Heart left ventricle (tissue), 13 donors: Measurements from ENCODE around the gene ASIC2.

Experiments
- POLR2A ChIP-seq, 2 donors: fragments of 450-650 bp; IDR thresholded peaks; one replicate each; pipeline ENCODE4 v1.6.1; 2017; ENCODE audit warnings: antibody characterized with exemption in 2 of 2, mild to moderate bottlenecking in 2 of 2, moderate library complexity in 2 of 2
- TF ChIP-seq, protein P1 (sequence below), 12 donors: fragments of 200-600 bp; sonication (generic) in 4 of 12; IDR thresholded peaks; one replicate each; pipeline versions ENCODE4 v1.5.0 to v1.8.0; 2018 to 2022; ENCODE audit warnings: antibody characterized with exemption in 12 of 12, mild to moderate bottlenecking in 5 of 12
- donor health status: ischemic (EF 13 %, LVEDD 7.1; RV severe dilation, severe dysfunction).
- donor health status: DM: no; HTN: yes; CAD: no.
- donor health status: DM: no; HTN: no; CAD: no.
- donor health status: ischemic (EF 25% LVEDD 6.9; RV normal size, moderate dysfunction).
- donor health status: ischemic (EF 25% LVEDD 5.7; RV mildly dilated, moderate dysfunction).
- donor health status: ischemic (EF 35%, LVEDD 5.7; RV mildly dilated, moderate dysfunction).
- donor health status: nonischemic (EF 11% LVEDD 7.7; RV severe dilation, severe dysfunction).
- donor health status: DM: yes; HTN: yes; CAD: no.
- donor health status: PGD.
- donor health status: ischemic (EF 29% LVEDD 5.4; RV normal size, mild dysfunction).
- donor health status: nonischemic (EF 23%, LVEDD 6.1; RV moderate dilation, normal function).

DNA sequence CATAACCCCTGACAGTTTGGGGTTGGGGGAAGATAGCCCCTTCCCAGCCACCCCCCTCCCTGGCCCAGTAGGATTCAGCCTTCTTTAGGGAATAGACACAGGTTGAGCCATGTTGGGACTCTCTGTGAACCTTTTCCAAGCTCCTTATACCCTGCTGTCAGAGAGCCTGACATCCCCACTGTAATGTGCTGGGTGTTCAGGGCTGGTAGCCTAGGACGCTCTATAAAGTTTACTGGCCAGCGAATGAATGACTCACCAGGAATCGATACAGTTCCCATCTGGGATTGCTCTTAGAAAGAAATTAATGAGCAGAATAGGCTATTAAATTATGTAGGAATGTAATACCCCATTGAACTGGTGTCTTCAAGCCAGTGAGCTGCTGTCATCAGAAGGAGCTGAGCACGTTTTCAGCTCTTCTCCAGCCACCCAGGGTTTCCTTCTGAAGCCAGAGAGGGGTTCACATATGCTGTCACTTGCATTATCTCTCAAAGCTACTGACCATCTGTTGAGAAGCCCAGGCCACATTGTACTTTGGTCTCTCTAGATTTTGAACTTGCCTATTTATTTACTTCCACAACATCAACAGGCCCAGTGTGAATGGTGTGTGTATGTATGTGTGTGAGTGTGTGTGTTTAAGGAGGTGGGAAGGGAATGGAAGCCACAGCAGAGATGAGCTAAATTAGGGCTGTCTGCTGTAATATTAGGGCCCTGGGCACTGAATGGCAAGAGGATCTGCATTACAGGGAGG, 236.5 kb downstream of the ASIC2 start:
- TF ChIP-seq, protein P1, sequence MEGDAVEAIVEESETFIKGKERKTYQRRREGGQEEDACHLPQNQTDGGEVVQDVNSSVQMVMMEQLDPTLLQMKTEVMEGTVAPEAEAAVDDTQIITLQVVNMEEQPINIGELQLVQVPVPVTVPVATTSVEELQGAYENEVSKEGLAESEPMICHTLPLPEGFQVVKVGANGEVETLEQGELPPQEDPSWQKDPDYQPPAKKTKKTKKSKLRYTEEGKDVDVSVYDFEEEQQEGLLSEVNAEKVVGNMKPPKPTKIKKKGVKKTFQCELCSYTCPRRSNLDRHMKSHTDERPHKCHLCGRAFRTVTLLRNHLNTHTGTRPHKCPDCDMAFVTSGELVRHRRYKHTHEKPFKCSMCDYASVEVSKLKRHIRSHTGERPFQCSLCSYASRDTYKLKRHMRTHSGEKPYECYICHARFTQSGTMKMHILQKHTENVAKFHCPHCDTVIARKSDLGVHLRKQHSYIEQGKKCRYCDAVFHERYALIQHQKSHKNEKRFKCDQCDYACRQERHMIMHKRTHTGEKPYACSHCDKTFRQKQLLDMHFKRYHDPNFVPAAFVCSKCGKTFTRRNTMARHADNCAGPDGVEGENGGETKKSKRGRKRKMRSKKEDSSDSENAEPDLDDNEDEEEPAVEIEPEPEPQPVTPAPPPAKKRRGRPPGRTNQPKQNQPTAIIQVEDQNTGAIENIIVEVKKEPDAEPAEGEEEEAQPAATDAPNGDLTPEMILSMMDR (IDR thresholded peaks at IDR 0.05), result no peak
- no peak for TF ChIP-seq POLR2A (IDR thresholded peaks at IDR 0.05)
